ENCODE data around the gene CEL.
"Not testable (repeated sequence)": the region's sequence is repeated elsewhere in the genome, so short reads cannot be mapped to it uniquely, and the experiment has no call there.

The CEL gene

DNA sequence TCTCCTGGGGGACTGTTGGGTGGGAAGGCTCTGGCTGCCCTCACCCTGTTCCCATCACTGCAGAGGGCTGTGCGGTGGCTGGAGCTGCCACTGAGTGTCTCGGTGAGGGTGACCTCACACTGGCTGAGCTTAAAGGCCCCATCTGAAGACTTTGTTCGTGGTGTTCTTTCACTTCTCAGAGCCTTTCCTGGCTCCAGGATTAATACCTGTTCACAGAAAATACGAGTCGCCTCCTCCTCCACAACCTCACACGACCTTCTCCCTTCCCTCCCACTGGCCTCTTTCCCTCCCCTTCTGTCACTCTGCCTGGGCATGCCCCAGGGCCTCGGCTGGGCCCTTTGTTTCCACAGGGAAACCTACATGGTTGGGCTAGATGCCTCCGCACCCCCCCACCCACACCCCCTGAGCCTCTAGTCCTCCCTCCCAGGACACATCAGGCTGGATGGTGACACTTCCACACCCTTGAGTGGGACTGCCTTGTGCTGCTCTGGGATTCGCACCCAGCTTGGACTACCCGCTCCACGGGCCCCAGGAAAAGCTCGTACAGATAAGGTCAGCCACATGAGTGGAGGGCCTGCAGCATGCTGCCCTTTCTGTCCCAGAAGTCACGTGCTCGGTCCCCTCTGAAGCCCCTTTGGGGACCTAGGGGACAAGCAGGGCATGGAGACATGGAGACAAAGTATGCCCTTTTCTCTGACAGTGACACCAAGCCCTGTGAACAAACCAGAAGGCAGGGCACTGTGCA is 590 bp upstream of the CEL start:
- DNase-seq, result peak; percentile 43
- Histone ChIP-seq H3K9ac (ENCODE audit: low read length) (peak overlapping the region; percentile 57), H3K18ac (ENCODE audit: low read length) (peak overlapping the region; percentile 72), H2AK5ac (ENCODE audit: low read length) (peak overlapping the region; percentile 69), H2BK5ac (ENCODE audit: low read length) (peak overlapping the region; percentile 88), H3K4ac (ENCODE audit: low read depth, low read length) (peak overlapping the region; percentile 87), H3K56ac (ENCODE audit: low read length) (peak overlapping the region; percentile 78), H3K27ac (ENCODE audit: low read depth, low read length) (peak overlapping the region; percentile 95), H3K4me1 (ENCODE audit: control insufficient read depth, low read depth, low read length) (peaks cover 12% of the 10 kb centered on the region), H2BK120ac (ENCODE audit: low read depth, low read length) (peak overlapping the region; percentile 95)
- H3K27me3 ChIP-seq (ENCODE audit: insufficient read depth, low read length, poor library complexity); H3K79me2 ChIP-seq (ENCODE audit: control insufficient read depth, insufficient read depth, low read length); H4K8ac ChIP-seq (ENCODE audit: low read depth, low read length); H2BK15ac ChIP-seq (replicated peaks; ENCODE audit: low read depth); H3K23ac ChIP-seq (ENCODE audit: low read length); H3K79me1 ChIP-seq (ENCODE audit: low read length); H3K4me3 ChIP-seq (ENCODE audit: low read length); H3K36me3 ChIP-seq (ENCODE audit: control insufficient read depth, insufficient read depth, low read length); H4K5ac ChIP-seq (ENCODE audit: low read length); H3K4me2 ChIP-seq (ENCODE audit: low read length): not testable (repeated sequence)
- no CpG with 5 or more reads among the region's 14 CpGs for WGBS (ENCODE audit: extremely low coverage, insufficient coverage, low lambda C conversion rate)

DNA sequence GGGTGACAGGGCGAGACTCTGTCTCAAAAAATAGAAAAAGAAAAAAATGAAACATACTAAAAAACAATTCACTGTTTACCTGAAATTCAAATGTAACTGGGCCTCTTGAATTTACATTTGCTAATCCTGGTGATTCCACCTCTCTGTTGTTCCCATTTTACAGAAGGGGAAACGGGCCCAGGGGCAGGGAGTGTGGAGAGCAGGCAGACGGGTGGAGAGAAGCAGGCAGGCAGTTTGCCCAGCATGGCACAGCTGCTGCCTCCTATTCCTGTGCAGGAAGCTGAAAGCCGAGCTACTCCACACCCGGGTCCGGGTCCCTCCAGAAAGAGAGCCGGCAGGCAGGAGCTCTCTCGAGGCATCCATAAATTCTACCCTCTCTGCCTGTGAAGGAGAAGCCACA is 788 bp downstream of the CEL start:
- not testable (repeated sequence) for DNase-seq; H3K56ac ChIP-seq (ENCODE audit: low read length); H3K23ac ChIP-seq (ENCODE audit: low read length); H3K9ac ChIP-seq (ENCODE audit: low read length); H2BK120ac ChIP-seq (ENCODE audit: low read depth, low read length); H2BK15ac ChIP-seq (replicated peaks; ENCODE audit: low read depth); H2AK5ac ChIP-seq (ENCODE audit: low read length); H3K4ac ChIP-seq (ENCODE audit: low read depth, low read length); H3K18ac ChIP-seq (ENCODE audit: low read length); H4K5ac ChIP-seq (ENCODE audit: low read length); H3K79me2 ChIP-seq (ENCODE audit: control insufficient read depth, insufficient read depth, low read length); H3K27me3 ChIP-seq (ENCODE audit: insufficient read depth, low read length, poor library complexity); H2BK5ac ChIP-seq (ENCODE audit: low read length); H3K4me2 ChIP-seq (ENCODE audit: low read length); H3K36me3 ChIP-seq (ENCODE audit: control insufficient read depth, insufficient read depth, low read length); H3K27ac ChIP-seq (ENCODE audit: low read depth, low read length); H3K79me1 ChIP-seq (ENCODE audit: low read length); H4K8ac ChIP-seq (ENCODE audit: low read depth, low read length); H3K4me3 ChIP-seq (ENCODE audit: low read length)
- WGBS (ENCODE audit: extremely low coverage, insufficient coverage, low lambda C conversion rate), result no CpG with 5 or more reads among the region's 8 CpGs
- peaks cover 12% of the 10 kb centered on the region for H3K4me1 ChIP-seq (ENCODE audit: control insufficient read depth, low read depth, low read length)

DNA sequence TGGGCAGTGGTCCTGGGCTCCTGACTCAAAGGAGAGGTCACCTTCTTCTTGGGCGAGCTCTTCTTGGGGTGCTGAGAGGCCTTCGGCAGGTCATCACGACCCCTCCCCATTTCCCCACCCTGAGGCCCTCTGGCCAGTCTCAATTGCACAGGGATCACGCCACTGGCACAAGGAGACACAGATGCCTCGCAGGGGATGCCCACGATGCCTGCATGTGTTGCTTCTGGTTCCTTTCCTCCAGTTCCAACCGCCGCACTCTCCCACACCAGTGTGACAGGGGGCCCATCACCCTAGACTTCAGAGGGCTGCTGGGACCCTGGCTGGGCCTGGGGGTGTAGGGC is 1.3 kb downstream of the CEL start:
- Histone ChIP-seq H3K18ac (ENCODE audit: low read length) (no peak overlapping the region), H3K56ac (ENCODE audit: low read length) (no peak overlapping the region), H3K4me2 (ENCODE audit: low read length) (no peak overlapping the region), H3K79me1 (ENCODE audit: low read length) (no peaks in the 10 kb centered on the region), H2BK5ac (ENCODE audit: low read length) (no peak overlapping the region), H4K8ac (ENCODE audit: low read depth, low read length) (no peak overlapping the region), H3K79me2 (ENCODE audit: control insufficient read depth, insufficient read depth, low read length) (no peaks in the 10 kb centered on the region), H2BK15ac (replicated peaks; ENCODE audit: low read depth) (no peak overlapping the region), H3K27ac (ENCODE audit: low read depth, low read length) (no peak overlapping the region), H3K4ac (ENCODE audit: low read depth, low read length) (no peak overlapping the region), H3K4me1 (ENCODE audit: control insufficient read depth, low read depth, low read length) (peaks cover 12% of the 10 kb centered on the region), H3K23ac (ENCODE audit: low read length) (no peak overlapping the region), H3K36me3 (ENCODE audit: control insufficient read depth, insufficient read depth, low read length) (peaks cover 1% of the 10 kb centered on the region), H2AK5ac (ENCODE audit: low read length) (no peak overlapping the region), H4K5ac (ENCODE audit: low read length) (no peak overlapping the region), H2BK120ac (ENCODE audit: low read depth, low read length) (no peak overlapping the region), H3K9ac (ENCODE audit: low read length) (no peak overlapping the region), H3K4me3 (ENCODE audit: low read length) (no peak overlapping the region), H3K27me3 (ENCODE audit: insufficient read depth, low read length, poor library complexity) (no peaks in the 10 kb centered on the region)
- DNase-seq, result no peak
- WGBS (ENCODE audit: extremely low coverage, insufficient coverage, low lambda C conversion rate), result no CpG with 5 or more reads among the region's 8 CpGs

DNA sequence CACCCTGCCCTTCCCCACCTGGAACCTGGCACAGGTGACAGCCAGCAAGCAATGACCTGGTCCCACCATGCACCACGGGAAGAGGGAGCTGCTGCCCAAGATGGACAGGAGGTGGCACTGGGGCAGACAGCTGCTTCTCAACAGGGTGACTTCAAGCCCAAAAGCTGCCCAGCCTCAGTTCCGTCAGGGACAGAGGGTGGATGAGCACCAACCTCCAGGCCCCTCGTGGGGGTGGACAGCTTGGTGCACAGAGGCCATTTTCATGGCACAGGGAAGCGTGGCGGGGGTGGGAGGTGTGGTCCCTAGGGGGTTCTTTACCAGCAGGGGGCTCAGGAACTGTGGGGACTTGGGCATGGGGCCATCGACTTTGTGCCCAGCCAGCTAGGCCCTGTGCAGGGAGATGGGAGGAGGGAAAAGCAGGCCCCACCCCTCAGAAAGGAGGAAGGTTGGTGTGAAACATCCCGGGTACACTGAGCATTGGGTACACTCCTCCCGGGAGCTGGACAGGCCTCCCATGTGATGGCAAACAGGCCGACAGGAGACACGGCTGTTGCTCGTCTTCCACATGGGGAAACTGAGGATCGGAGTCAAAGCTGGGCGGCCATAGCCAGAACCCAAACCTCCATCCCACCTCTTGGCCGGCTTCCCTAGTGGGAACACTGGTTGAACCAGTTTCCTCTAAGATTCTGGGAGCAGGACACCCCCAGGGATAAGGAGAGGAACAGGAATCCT is 1.9 kb downstream of the CEL start:
- Histone ChIP-seq H3K4me3 (ENCODE audit: low read length) (no peak overlapping the region), H2AK5ac (ENCODE audit: low read length) (no peak overlapping the region), H2BK15ac (replicated peaks; ENCODE audit: low read depth) (no peak overlapping the region), H3K4me1 (ENCODE audit: control insufficient read depth, low read depth, low read length) (peaks cover 12% of the 10 kb centered on the region), H3K23ac (ENCODE audit: low read length) (no peak overlapping the region), H3K79me2 (ENCODE audit: control insufficient read depth, insufficient read depth, low read length) (no peaks in the 10 kb centered on the region), H3K4me2 (ENCODE audit: low read length) (no peak overlapping the region), H3K4ac (ENCODE audit: low read depth, low read length) (no peak overlapping the region), H3K56ac (ENCODE audit: low read length) (no peak overlapping the region), H4K5ac (ENCODE audit: low read length) (no peak overlapping the region), H4K8ac (ENCODE audit: low read depth, low read length) (no peak overlapping the region), H3K36me3 (ENCODE audit: control insufficient read depth, insufficient read depth, low read length) (no peaks in the 10 kb centered on the region), H3K27me3 (ENCODE audit: insufficient read depth, low read length, poor library complexity) (no peaks in the 10 kb centered on the region), H3K18ac (ENCODE audit: low read length) (no peak overlapping the region), H2BK5ac (ENCODE audit: low read length) (no peak overlapping the region), H2BK120ac (ENCODE audit: low read depth, low read length) (no peak overlapping the region), H3K79me1 (ENCODE audit: low read length) (no peaks in the 10 kb centered on the region), H3K27ac (ENCODE audit: low read depth, low read length) (no peak overlapping the region), H3K9ac (ENCODE audit: low read length) (no peak overlapping the region)
- no CpG with 5 or more reads among the region's 14 CpGs for WGBS (ENCODE audit: extremely low coverage, insufficient coverage, low lambda C conversion rate)
- DNase-seq, result no peak

DNA sequence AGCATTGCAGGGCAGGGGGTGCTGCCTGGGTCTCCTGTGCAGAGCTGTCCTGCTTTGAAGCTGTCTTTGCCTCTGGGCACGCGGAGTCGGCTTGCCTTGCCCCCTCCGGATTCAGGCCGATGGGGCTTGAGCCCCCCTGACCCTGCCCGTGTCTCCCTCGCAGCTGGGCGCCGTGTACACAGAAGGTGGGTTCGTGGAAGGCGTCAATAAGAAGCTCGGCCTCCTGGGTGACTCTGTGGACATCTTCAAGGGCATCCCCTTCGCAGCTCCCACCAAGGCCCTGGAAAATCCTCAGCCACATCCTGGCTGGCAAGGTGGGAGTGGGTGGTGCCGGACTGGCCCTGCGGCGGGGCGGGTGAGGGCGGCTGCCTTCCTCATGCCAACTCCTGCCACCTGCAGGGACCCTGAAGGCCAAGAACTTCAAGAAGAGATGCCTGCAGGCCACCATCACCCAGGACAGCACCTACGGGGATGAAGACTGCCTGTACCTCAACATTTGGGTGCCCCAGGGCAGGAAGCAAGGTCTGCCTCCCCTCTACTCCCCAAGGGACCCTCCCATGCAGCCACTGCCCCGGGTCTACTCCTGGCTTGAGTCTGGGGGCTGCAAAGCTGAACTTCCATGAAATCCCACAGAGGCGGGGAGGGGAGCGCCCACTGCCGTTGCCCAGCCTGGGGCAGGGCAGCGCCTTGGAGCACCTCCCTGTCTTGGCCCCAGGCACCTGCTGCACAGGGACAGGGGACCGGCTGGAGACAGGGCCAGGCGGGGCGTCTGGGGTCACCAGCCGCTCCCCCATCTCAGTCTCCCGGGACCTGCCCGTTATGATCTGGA is 2.7 kb downstream of the CEL start:
- WGBS (ENCODE audit: extremely low coverage, insufficient coverage, low lambda C conversion rate), result no CpG with 5 or more reads among the region's 30 CpGs

More for the DNA sequence above, 2.7 kb downstream of the CEL start:
- H3K79me2 ChIP-seq (ENCODE audit: control insufficient read depth, insufficient read depth, low read length), result no peaks in the 10 kb centered on the region
- no peak overlapping the region for H4K5ac ChIP-seq (ENCODE audit: low read length)
- no peak overlapping the region for H3K4me3 ChIP-seq (ENCODE audit: low read length)
- no peak overlapping the region for H3K56ac ChIP-seq (ENCODE audit: low read length)
- H3K9ac ChIP-seq (ENCODE audit: low read length), result no peak overlapping the region
- H3K4ac ChIP-seq (ENCODE audit: low read depth, low read length), result no peak overlapping the region
- H4K8ac ChIP-seq (ENCODE audit: low read depth, low read length), result no peak overlapping the region
- H3K27me3 ChIP-seq (ENCODE audit: insufficient read depth, low read length, poor library complexity), result no peaks in the 10 kb centered on the region
- no peak overlapping the region for H2BK5ac ChIP-seq (ENCODE audit: low read length)
- no peak overlapping the region for H3K23ac ChIP-seq (ENCODE audit: low read length)
- no peak overlapping the region for H3K27ac ChIP-seq (ENCODE audit: low read depth, low read length)
- no peak for DNase-seq
- H3K18ac ChIP-seq (ENCODE audit: low read length), result no peak overlapping the region
- no peak overlapping the region for H3K4me2 ChIP-seq (ENCODE audit: low read length)
- no peaks in the 10 kb centered on the region for H3K36me3 ChIP-seq (ENCODE audit: control insufficient read depth, insufficient read depth, low read length)
- no peaks in the 10 kb centered on the region for H3K79me1 ChIP-seq (ENCODE audit: low read length)
- no peak overlapping the region for H2AK5ac ChIP-seq (ENCODE audit: low read length)
- H3K4me1 ChIP-seq (ENCODE audit: control insufficient read depth, low read depth, low read length), result peaks cover 9% of the 10 kb centered on the region
- no peak overlapping the region for H2BK120ac ChIP-seq (ENCODE audit: low read depth, low read length)
- H2BK15ac ChIP-seq (replicated peaks; ENCODE audit: low read depth), result no peak overlapping the region
